Naive B cell (primary cell): Measurements from ENCODE around the gene RTL10. TPM values are rescaled to one million over a fixed set of nuclear protein-coding genes. Genes with fewer than 3 reads are reported as not detected.
"Not testable (repeated sequence)": the region's sequence is repeated elsewhere in the genome, so short reads cannot be mapped to it uniquely, and the experiment has no call there.

Experiments used
- ATAC-seq, 2 donors: fragments of 150-1000 bp; cut with Tn5 transposase; 2 replicates each; pipeline ENCODE4 v1.10.0; 2021; ENCODE audit warnings: low read depth in 2 of 2, mild to moderate bottlenecking in 2 of 2, moderate library complexity in 2 of 2
- DNase-seq: peaks from one replicate; pipeline ENCODE4 v3.0.0; 2022
- H3K27ac Mint-ChIP-seq, 6 donors: one replicate each; pipeline ENCODE4 v1.8.0; 2020 to 2022; ENCODE audit warnings: mild to moderate bottlenecking in 6 of 6, mixed read lengths in 6 of 6, moderate library complexity in 5 of 6, inconsistent platforms in 2 of 6
- H3K27me3 Mint-ChIP-seq, 3 donors: one replicate each; pipeline ENCODE4 v1.8.0; 2021 to 2022; ENCODE audit warnings: mixed read lengths in 3 of 3, mild to moderate bottlenecking in 1 of 3
- H3K36me3 Mint-ChIP-seq, 2 donors: one replicate each; pipeline ENCODE4 v1.8.0; 2020 to 2022; ENCODE audit warnings: mixed read lengths in 2 of 2, inconsistent platforms in 1 of 2, mild to moderate bottlenecking in 1 of 2
- H3K4me1 Mint-ChIP-seq, 3 donors: one replicate each; pipeline ENCODE4 v1.8.0; 2020 to 2022; ENCODE audit warnings: mixed read lengths in 3 of 3, inconsistent platforms in 1 of 3, mild to moderate bottlenecking in 1 of 3, moderate library complexity in 1 of 3
- H3K4me3 Mint-ChIP-seq, 8 donors: one replicate each; pipeline ENCODE4 v1.8.0; 2020 to 2022; ENCODE audit warnings: mild to moderate bottlenecking in 8 of 8, mixed read lengths in 8 of 8, moderate library complexity in 8 of 8, inconsistent platforms in 2 of 8
- H3K9me3 Mint-ChIP-seq, 7 donors: one replicate each; pipeline ENCODE4 v1.8.0; 2020 to 2022; ENCODE audit warnings: mixed read lengths in 7 of 7, mild to moderate bottlenecking in 5 of 7, inconsistent platforms in 2 of 7, moderate library complexity in 1 of 7
- polyA plus RNA-seq, 6 donors: library from polyadenylated mRNA; unstranded; fragments of 300-500 nt; fragmentation: Illumina TruSeq; gene quantifications; one replicate each; pipeline ENCODE4 v1.2.3, GENCODE V29; 2021; ENCODE audit warnings: low read depth in 6 of 6

The RTL10 gene
- polyA plus RNA-seq, 6 donors from 2014 or later: 5.5 to 8.9 (median 6.1) TPM; not detected in 1

DNA sequence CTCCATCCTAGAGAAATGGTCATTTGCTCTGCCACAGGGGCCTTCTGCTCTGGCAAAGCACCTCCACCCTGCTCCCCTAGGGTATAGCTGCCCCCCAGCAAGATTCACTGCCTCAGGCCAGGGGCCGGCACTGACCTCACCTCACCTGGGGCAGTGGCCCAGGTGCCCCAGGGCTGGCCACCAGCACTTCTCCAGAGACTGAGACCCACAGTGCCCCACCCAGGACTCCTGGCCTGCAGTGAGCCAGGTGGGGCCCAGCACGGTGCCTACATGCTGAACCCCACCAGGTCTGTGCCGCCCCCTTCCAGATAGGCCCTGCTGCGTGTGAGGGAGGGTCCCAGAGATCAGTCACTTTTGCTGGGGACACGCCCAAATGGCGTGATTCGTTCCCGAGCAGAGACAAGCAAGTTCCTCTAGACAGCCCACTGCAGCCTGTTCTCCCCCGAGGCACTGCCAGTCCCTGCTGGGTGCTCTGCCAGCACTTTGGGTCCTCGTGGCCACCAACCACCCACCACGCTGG is 10.8 kb downstream of the RTL10 start:
- no peaks in the 10 kb centered on the region for H3K36me3 Mint-ChIP-seq
- ATAC-seq (peak in 1 of 2 donors; percentile 11), DNase-seq (no peak)
- H3K27me3 Mint-ChIP-seq: no peaks in the 10 kb centered on the region
- peak overlapping the region in 2 of 6 donors; percentile 67 to 69 for H3K27ac Mint-ChIP-seq
- peak overlapping the region in 4 of 8 donors; percentile 56 to 78 (median 69) for H3K4me3 Mint-ChIP-seq
- no peaks in the 10 kb centered on the region for H3K9me3 Mint-ChIP-seq
- H3K4me1 Mint-ChIP-seq: peaks cover 22 to 33% (median 30%) of the 10 kb centered on the region in 3 donors

DNA sequence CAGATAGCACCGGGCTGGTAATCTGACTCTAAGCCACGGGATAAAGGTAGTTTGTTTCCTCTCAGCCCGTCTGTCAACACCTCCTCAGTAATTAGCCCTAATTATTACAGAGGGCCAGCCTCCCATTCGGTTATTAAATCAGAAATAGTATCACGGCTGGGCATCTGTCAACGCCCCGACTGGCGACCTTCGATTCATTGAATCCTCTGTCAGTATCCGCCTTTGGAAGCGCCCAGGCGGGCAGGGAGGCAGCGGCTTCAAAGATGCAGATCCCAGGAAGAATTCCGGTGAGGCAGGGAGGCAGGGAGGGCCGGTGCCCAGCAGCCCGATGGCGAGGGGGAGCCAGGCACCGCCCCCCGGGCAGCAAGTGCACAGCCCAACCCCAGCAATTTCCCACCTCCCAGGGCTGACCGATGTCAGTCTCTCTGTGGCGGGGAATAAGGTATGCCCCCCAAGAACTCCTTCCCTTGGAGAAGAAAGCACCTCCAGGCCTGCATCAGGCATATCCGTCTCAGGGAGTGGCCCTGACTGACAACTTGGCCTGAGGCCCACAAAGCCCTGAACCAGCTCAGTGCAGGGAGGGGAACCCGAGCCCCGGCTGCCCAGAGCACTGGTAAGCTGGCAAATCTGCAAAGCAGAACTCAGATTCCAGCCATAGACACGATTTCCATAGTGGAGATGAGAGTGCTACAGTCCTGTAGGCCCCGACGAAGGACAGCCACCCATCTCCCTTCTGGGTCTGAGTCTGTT is 11.4 kb downstream of the RTL10 start:
- Mint-ChIP-seq H3K27ac (peak overlapping the region in 2 of 6 donors; percentile 34 to 84), H3K27me3 (no peaks in the 10 kb centered on the region), H3K36me3 (no peaks in the 10 kb centered on the region), H3K9me3 (no peaks in the 10 kb centered on the region), H3K4me1 (peaks cover 22 to 33% (median 30%) of the 10 kb centered on the region in 3 donors), H3K4me3 (no peak overlapping the region)
- DNase-seq: no peak
- no peak for ATAC-seq

- H3K9me3 Mint-ChIP-seq: no peaks in the 10 kb centered on the region
- H3K4me3 Mint-ChIP-seq: peak overlapping the region in 1 of 8 donors; percentile 56
- H3K27me3 Mint-ChIP-seq: no peaks in the 10 kb centered on the region
- no peak for ATAC-seq
- no peaks in the 10 kb centered on the region for H3K36me3 Mint-ChIP-seq
- H3K27ac Mint-ChIP-seq: peak overlapping the region in 2 of 6 donors; percentile 34 to 79
- peaks cover 26 to 33% (median 26%) of the 10 kb centered on the region in 3 donors for H3K4me1 Mint-ChIP-seq
- DNase-seq: no peak
These were observed 12.1 kb downstream of the RTL10 start for GRCh38 chr22:19842393-19843106.

- Mint-ChIP-seq H3K9me3 (no peaks in the 10 kb centered on the region), H3K4me1 (peaks cover 26 to 33% (median 26%) of the 10 kb centered on the region in 3 donors), H3K36me3 (no peaks in the 10 kb centered on the region), H3K27me3 (no peaks in the 10 kb centered on the region), H3K27ac (peak overlapping the region in 1 of 6 donors; percentile 79), H3K4me3 (peak overlapping the region in 1 of 8 donors; percentile 2)
- DNase-seq (no peak), ATAC-seq (no peak)
These were observed 12.9 kb downstream of the RTL10 start for GRCh38 chr22:19841641-19842392.

GRCh38 chr22:19840955-19841640 is 13.6 kb downstream of the RTL10 start:
- H3K27ac Mint-ChIP-seq: peak overlapping the region in 1 of 6 donors; percentile 54
- DNase-seq (no peak), ATAC-seq (no peak)

DNA sequence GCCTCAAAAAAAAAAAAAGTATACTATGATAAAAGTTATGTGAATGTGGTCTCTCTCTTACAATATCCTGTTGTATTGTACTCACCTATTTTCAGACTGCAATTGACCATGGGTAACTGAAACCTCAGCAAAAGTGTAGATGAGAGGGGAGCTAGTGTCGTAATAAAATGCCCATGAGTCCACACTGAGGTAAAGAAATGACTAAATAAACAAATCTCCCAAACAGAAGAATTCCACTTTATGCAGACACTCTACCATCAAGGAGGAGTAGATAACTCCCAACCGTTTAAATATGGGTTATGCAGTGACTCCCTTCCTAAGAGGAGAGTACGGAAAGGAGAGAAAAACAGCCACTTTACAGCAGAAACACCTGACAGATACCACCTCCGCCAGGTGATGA is 14.6 kb downstream of the RTL10 start:
- Mint-ChIP-seq H3K27ac (peak overlapping the region in 1 of 6 donors; percentile 48), H3K4me1 (peaks cover 13 to 22% (median 20%) of the 10 kb centered on the region in 3 donors), H3K9me3 (no peaks in the 10 kb centered on the region), H3K4me3 (no peak overlapping the region), H3K27me3 (no peaks in the 10 kb centered on the region), H3K36me3 (no peaks in the 10 kb centered on the region)
- DNase-seq (no peak), ATAC-seq (no peak)

More at GRCh38 chr22:19840955-19841640, 13.6 kb downstream of the RTL10 start:
- no peaks in the 10 kb centered on the region for H3K27me3 Mint-ChIP-seq
- H3K9me3 Mint-ChIP-seq: no peaks in the 10 kb centered on the region
- no peaks in the 10 kb centered on the region for H3K36me3 Mint-ChIP-seq
- H3K4me3 Mint-ChIP-seq: no peak overlapping the region
- H3K4me1 Mint-ChIP-seq: peaks cover 24 to 31% (median 26%) of the 10 kb centered on the region in 3 donors

DNA sequence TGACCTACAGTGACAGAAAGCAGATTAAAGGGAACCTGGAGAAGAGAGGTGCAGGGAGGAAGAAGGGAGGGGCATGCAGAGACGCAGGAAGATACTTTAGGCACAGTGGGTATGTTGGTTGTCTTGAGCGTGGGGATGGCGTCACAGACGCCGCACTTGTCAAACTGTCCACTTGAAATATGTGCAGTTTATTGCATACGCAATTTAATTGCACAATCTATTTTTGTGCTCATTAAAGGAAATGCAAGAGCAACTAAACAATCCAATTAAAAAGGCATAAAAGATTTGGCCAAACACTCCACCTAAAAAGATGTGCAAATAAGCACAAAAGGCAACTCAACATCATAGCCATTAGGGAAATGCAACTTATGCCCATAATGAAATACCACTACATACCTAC is 16.8 kb downstream of the RTL10 start:
- no peak overlapping the region for H3K4me3 Mint-ChIP-seq
- H3K36me3 Mint-ChIP-seq: no peaks in the 10 kb centered on the region
- peaks cover under 1 to 15% (median 9%) of the 10 kb centered on the region in 3 donors for H3K4me1 Mint-ChIP-seq
- H3K9me3 Mint-ChIP-seq: no peaks in the 10 kb centered on the region
- DNase-seq (no peak), ATAC-seq (no peak)
- no peaks in the 10 kb centered on the region for H3K27me3 Mint-ChIP-seq
- no peak overlapping the region for H3K27ac Mint-ChIP-seq

DNA sequence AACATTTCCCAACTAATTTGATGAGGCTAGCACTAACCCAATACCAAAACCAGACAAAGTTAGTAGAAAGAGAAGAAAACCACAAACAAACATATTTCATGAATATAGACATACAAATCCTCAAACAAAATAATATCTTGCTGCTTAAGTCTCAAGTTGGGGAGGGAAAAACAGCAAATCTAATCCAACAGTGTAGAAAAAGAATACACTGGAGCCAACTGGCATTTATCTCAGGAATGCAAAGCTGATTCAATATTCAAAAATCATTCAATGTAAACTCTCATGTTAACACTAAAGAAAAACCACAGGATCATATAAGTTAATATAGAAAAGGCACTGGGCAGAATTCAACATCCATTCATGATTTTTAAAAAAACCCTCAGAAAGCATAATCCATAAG is 18.2 kb downstream of the RTL10 start:
- no peak overlapping the region for H3K4me3 Mint-ChIP-seq
- H3K36me3 Mint-ChIP-seq: no peaks in the 10 kb centered on the region
- no peak overlapping the region for H3K27ac Mint-ChIP-seq
- ATAC-seq (no peak), DNase-seq (no peak)
- no peaks in the 10 kb centered on the region for H3K27me3 Mint-ChIP-seq
- H3K9me3 Mint-ChIP-seq: no peaks in the 10 kb centered on the region
- H3K4me1 Mint-ChIP-seq: peaks cover 10 to 19% (median 11%) of the 10 kb centered on the region in 3 donors

- ATAC-seq (no peak), DNase-seq (no peak)
- peaks cover 8 to 19% (median 10%) of the 10 kb centered on the region in 3 donors for H3K4me1 Mint-ChIP-seq
- no peak overlapping the region for H3K27ac Mint-ChIP-seq
- H3K4me3 Mint-ChIP-seq: no peak overlapping the region
- no peaks in the 10 kb centered on the region for H3K27me3 Mint-ChIP-seq
- no peaks in the 10 kb centered on the region for H3K36me3 Mint-ChIP-seq
- no peaks in the 10 kb centered on the region for H3K9me3 Mint-ChIP-seq
These were observed 20.1 kb downstream of the RTL10 start for GRCh38 chr22:19834599-19834998.

GRCh38 chr22:19833327-19833726 is 21.3 kb downstream of the RTL10 start:
- not testable (repeated sequence) for H3K27me3 Mint-ChIP-seq, H3K36me3 Mint-ChIP-seq, H3K27ac Mint-ChIP-seq, ATAC-seq, H3K9me3 Mint-ChIP-seq, DNase-seq, H3K4me3 Mint-ChIP-seq
- peaks cover 8 to 19% (median 10%) of the 10 kb centered on the region in 3 donors for H3K4me1 Mint-ChIP-seq

DNA sequence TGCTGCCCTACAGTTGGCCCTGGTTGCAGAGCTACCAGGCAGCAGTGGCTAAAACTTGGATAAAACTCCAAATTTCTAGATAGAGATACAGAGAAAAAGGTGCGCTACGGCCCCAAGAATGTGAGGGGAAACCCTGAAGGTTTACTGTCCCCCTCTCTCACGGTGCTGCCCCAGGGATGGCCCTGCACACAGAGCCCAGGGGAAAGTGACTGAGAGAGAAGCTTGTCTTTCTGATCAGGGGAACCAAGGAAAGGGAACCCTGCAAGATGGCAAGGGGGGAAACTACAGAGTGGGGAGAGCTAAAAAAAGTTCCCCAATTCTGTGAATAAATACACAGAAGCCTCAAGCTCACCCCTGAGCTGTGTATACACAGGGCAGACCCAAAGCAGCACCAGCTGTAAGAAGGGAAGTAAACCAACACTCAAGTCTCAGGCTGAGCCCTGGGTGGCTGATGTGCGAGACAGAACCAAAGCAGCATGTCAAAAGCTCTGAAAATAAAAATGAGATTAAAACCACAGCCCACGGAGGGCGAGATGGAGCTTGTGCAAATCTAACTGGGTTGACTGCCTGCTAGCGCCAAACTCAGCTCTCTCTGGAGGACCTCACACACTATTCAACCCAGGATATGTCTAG is 22.1 kb downstream of the RTL10 start:
- H3K36me3 Mint-ChIP-seq: no peaks in the 10 kb centered on the region
- H3K27ac Mint-ChIP-seq: peak overlapping the region in 2 of 6 donors; percentile 57 to 64

DNA sequence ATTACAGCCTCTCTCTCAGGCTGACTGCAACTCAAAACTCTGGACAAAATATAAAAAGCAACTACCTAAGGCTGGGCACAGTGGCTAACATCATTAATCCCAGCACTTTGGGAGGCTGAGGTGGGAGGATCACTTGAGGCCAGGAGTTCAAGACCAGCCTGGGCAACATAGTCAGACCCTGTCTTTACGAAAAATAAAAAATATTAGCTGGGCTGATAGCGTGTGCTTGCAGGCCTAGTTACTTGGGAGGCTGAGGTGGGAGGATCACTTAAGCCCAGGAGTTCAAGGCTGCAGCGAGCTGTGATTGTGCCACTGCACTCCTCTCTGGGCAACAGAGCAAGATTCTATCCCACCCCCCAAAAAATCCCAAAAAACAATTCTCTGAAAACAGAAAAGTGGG is 22.7 kb downstream of the RTL10 start:
- not testable (repeated sequence) for H3K27me3 Mint-ChIP-seq, ATAC-seq, H3K4me3 Mint-ChIP-seq, DNase-seq, H3K9me3 Mint-ChIP-seq, H3K27ac Mint-ChIP-seq, H3K36me3 Mint-ChIP-seq
- peaks cover 8 to 15% (median 10%) of the 10 kb centered on the region in 3 donors for H3K4me1 Mint-ChIP-seq

More for the DNA sequence above, 22.1 kb downstream of the RTL10 start:
- DNase-seq (no peak), ATAC-seq (peak; percentile 30 to 49)
- Mint-ChIP-seq H3K27me3 (no peaks in the 10 kb centered on the region), H3K9me3 (no peaks in the 10 kb centered on the region), H3K4me1 (peaks cover 8 to 16% (median 10%) of the 10 kb centered on the region in 3 donors), H3K4me3 (peak overlapping the region in 2 of 8 donors; percentile 30 to 47)
